ENCODE results near the gene TUBA4A.
"Not testable (repeated sequence)": the region's sequence is repeated elsewhere in the genome, so short reads cannot be mapped to it uniquely, and the experiment has no call there.

Gene TUBA4A

DNA sequence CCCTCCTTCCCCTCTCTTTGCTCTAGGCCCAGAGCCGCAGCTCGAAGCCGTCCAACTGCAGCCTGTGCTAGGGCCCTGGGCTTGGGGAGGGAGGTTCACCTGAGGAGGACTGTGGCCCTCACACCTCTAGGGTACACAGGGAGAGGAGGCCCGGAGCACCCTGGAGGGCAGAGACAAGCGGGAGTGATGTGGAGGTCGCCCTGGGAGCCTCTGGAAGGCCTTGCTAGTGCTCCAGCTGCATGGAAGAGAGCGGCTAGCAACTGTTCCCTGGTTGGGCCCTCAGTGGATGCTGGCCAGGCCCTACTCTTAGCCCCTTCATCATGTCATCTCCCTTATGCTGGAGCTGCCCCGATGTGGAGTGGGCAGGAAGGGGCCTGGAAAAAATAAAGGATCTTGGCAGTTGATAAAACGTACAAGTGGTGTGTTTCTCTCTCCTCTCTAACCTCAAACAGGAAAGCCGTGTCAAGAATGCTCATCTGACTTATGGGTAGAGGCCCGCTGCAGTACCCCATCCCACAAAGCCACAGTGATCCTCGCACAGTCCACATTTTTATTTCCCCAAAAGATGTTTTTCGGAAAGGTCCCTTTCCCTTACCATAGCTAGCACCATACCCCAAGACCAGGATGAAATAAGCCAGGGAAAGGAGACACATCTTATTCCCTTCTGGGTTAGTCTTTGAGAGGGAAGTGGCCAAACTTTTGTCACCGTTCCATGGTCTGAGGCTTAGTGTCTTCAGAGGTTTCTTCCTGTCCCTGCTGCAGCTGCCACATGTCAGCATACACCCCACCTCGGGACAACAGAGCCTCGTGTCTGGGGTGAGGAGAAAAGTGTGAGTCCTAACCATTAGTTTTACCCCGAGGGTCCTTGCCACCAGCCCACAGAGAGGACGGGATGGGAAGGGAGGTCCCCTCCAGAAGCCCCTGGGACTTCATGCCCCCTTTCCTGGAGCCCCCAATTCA is 44.2 kb downstream of the TUBA4A start:
- no peak for DNase-seq

DNA sequence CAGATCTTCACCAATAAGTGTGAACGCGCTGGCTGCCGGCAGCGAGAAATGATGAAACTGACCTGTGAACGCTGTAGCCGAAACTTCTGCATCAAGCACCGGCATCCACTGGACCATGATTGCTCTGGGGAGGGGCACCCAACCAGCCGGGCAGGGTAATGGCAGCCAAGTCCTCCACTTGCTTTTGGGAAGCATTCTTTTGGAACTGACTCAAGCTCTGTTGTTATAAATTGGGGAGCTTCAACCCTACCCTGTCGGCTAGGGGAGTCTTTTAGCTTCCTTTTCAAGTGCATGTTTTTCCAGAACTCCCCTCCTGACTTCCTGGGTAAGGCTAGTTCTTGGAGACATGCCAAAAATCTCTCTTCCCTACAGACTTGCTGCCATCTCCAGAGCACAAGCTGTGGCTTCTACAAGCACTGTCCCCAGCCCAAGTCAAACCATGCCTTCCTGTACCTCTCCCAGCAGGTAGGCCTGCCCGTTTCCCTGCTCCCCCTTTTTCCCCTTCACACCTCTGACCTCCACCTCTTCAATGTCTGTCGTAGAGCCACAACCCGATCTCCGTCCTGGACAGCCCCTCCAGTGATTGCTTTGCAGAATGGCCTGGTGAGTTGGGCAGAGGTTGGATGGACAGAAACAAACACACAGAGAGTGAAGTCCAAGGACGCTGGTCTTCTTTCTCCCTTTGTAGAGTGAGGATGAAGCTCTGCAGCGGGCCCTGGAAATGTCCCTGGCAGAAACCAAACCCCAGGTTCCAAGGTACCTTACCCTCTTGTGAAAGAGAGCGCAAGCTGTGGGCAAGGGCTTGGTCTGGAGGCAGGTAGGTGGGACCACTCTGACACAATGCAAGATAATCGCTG is 45.6 kb downstream of the TUBA4A start:
- peak in 1 of 3 experiments; percentile 22 for DNase-seq

GRCh38 chr2:219207134-219207883 is 46.4 kb downstream of the TUBA4A start:
- DNase-seq: no peak

DNA sequence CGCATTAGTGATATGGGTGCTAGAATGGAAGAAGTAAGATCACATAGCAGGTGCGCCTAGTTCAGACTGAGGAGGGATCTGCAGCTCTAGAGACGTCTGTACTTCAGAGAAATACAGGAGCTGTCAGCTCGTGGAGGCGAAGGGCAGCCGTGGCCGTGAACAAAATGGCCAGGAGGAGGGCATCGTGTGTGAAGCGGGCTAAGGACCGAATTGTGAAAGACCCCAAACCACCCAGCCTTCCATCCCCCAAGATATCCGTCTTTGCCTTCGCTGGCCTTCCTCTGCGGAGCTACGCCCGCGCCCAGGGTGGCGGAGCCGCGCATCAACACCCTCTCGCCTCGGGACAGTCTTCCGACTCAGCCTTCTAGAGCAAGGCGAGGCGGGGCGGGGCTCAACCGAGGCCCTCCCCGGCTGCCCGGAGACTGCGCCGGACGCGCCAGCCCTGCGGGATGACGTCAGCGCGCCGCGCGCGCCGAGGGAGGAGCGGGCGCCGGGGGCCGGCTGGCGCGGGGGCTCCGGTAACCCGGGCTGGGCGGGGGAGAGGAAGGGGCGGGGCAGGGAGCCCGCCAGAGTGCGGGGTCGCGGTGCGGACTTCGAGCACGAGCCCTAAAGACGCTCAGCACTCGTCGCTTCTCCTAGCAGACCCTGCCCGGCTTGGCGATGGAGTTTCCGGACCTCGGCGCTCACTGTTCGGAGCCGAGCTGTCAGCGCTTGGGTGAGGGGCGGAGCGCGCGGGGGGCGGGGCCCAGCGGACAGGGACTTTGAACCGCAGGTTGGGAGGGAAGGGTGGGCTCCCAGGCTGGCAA is 47.2 kb downstream of the TUBA4A start, which contains the start of gene ZFAND2B:
Gene ZFAND2B, plus strand, starts transcription at position 455 of the 806 bp plus-strand sequence. Its CDS starts 206 bp downstream, at position 661.
- DNase-seq: peak; percentile 86 to 95 (median 95)

GRCh38 chr2:219205981-219206327 is 47.8 kb downstream of the TUBA4A start:
- DNase-seq: no peak

DNA sequence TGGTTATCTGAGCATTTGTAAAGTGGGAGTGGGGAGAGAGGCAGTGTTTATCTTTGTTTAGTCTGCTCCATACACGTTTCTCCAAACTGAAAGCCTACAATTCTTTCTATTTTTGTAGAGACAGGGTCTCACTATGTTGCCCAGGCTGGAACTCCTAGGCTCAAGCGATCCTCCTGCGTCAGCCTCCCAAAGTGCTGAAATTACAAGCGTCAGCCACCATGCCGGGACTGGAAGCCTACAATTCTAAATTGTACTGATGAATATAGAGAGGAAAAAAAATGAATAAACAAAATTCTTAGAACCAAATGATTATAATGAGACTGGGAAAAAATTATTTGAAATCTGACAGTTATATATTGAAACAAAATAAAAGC is 48.6 kb downstream of the TUBA4A start:
- no peak for DNase-seq

DNA sequence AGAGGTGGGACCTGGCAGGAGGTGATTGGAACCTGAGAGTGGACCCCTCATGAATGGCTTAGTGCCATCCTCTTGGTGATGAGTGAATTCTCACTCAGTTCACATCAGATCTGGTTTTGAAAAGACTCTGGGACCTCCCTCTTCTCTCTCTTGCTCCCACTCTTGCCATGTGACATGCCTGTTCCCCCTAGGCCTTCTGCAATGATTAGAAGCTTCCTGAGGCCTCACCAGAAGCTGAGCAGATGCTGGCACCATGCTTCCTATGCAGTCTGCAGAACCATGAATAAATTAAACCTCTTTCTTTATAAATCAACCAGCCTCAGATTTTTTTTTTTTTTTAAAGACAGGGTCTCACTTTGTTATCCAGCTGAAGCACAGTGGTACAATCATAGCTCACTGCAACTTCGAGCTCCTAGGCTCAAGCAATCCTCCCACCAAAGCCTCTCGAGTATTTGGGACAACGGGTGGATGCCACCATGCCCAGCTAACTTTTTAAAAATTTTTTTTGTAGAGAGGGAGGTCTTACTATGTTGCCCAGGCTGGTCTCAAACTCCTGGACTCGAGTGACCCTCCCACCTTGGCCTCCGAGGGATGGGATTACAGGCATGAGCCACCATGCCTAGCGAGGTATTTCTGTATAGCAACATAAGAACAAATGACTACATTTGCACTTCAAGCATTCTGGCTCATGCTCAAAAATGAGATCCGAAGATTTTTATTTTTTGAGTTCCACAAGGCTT is 49.1 kb downstream of the TUBA4A start:
- DNase-seq: no peak

DNA sequence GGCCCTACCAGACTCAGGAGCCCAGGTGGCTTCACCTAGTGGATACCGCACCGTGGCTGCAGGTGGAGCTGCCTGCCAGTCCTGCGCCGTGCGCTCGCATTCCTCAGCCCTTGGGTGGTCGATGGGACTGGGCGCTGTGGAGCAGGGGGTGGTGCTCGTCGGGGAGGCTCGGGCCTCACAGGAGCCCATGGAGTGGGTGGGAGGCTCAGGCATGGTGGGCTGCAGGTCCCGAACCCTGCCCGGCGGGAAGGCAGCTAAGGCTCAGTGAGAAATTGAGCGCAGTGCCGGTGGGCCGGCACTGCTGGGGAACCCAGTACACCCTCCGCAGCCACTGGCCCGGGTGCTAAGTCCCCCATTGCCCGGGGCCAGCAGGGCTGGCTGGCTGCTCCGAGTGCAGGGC is 52.4 kb downstream of the TUBA4A start:
- DNase-seq: not testable (repeated sequence)

DNA sequence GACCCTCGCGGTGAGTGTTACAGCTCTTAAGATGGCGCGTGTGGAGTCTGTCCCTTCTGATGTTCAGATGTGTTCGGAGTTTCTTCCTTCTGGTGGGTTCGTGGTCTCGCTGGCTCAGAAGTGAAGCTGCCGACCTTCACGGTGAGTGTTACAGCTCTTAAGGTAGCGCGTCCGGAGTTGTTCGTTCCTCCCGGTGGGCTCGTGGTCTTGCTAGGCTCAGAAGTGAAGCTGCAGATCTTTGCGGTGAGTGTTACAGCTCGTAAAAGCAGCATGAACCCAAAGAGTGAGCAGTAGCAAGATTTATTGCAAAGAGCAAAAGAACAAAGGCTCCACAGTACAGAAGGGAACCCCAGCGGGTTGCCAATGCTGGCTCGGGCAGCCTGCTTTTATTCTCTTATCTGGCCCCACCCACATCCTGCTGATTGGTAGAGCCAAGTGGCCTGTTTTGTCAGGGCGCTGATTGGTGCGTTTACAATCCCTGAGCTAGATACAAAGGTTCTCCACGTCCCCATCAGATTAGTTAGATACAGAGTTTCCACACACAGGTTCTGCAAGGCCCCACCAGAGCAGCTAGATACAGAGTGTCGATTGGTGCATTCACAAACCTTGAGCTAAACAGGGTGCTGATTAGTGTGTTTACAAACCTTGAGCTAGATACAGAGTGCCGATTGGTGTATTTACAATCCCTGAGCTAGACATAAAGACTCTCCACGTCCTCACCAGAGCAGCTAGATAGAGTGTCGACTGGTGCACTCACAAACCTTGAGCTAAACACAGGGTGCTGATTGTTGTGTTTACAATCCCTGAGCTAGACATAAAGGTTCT is 53.0 kb downstream of the TUBA4A start:
- DNase-seq: not testable (repeated sequence)

Measured in NCI-H1417 (cell line).